Glutamatergic neuron (in vitro differentiated cells): ENCODE data around the gene RPS6KA2. TPM values are rescaled to one million over a fixed set of nuclear protein-coding genes. Genes with fewer than 3 reads are reported as not detected.

ENCODE experiments used
- DNase-seq: peaks from one replicate; pipeline ENCODE4 v3.0.0; 2022
- H3K27ac Mint-ChIP-seq: one replicate; pipeline ENCODE4 v1.8.0; 2020; ENCODE audit warnings: mild to moderate bottlenecking, mixed read lengths, inconsistent platforms; ENCODE audit not compliant: unreplicated experiment
- H3K27me3 Mint-ChIP-seq: one replicate; pipeline ENCODE4 v1.8.0; 2020; ENCODE audit warnings: mild to moderate bottlenecking, moderate library complexity, mixed read lengths, inconsistent platforms; ENCODE audit not compliant: unreplicated experiment
- H3K36me3 Mint-ChIP-seq: one replicate; pipeline ENCODE4 v1.8.0; 2020; ENCODE audit warnings: mild to moderate bottlenecking, mixed read lengths, inconsistent platforms; ENCODE audit not compliant: unreplicated experiment
- H3K4me1 Mint-ChIP-seq: one replicate; pipeline ENCODE4 v1.8.0; 2020; ENCODE audit warnings: mild to moderate bottlenecking, low read depth, mixed read lengths, inconsistent platforms; ENCODE audit not compliant: unreplicated experiment
- H3K4me3 Mint-ChIP-seq: one replicate; pipeline ENCODE4 v1.8.0; 2020; ENCODE audit warnings: mild to moderate bottlenecking, mixed read lengths, inconsistent platforms; ENCODE audit not compliant: unreplicated experiment
- H3K9me3 Mint-ChIP-seq: one replicate; pipeline ENCODE4 v1.8.0; 2020; ENCODE audit warnings: mild to moderate bottlenecking, moderate library complexity, mixed read lengths, inconsistent platforms; ENCODE audit not compliant: unreplicated experiment
- total RNA-seq: library from RNA; stranded (reverse); fragmentation: NEBNext Ultra II Directional; extraction: Animal tissue kit (Norgen Biotek cat#: 25700); gene quantifications from one replicate; pipeline ENCODE4 v1.2.1, GENCODE V29; 2021; ENCODE audit not compliant: unreplicated experiment
- TF ChIP-seq, protein P1 (sequence below): fragments of 200-600 bp; sonication (generic); IDR thresholded peaks from one replicate; pipeline ENCODE4 v1.5.0; 2021; ENCODE audit not compliant: partially characterized antibody, unreplicated experiment

Gene RPS6KA2
- total RNA-seq, 1 donor from 2014 or later, result 109 TPM

GRCh38 chr6:166411721-166412151 lies 215.3 kb downstream of the RPS6KA2 start:
- DNase-seq, result no peak
- Mint-ChIP-seq H3K4me1 (peaks cover 40% of the 10 kb centered on the region), H3K9me3 (peaks cover 15% of the 10 kb centered on the region), H3K36me3 (peaks cover 18% of the 10 kb centered on the region), H3K27ac (peak overlapping the region; percentile 55), H3K27me3 (peaks cover 14% of the 10 kb centered on the region), H3K4me3 (no peak overlapping the region)
- TF ChIP-seq, protein P1, sequence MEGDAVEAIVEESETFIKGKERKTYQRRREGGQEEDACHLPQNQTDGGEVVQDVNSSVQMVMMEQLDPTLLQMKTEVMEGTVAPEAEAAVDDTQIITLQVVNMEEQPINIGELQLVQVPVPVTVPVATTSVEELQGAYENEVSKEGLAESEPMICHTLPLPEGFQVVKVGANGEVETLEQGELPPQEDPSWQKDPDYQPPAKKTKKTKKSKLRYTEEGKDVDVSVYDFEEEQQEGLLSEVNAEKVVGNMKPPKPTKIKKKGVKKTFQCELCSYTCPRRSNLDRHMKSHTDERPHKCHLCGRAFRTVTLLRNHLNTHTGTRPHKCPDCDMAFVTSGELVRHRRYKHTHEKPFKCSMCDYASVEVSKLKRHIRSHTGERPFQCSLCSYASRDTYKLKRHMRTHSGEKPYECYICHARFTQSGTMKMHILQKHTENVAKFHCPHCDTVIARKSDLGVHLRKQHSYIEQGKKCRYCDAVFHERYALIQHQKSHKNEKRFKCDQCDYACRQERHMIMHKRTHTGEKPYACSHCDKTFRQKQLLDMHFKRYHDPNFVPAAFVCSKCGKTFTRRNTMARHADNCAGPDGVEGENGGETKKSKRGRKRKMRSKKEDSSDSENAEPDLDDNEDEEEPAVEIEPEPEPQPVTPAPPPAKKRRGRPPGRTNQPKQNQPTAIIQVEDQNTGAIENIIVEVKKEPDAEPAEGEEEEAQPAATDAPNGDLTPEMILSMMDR, result no peak

DNA sequence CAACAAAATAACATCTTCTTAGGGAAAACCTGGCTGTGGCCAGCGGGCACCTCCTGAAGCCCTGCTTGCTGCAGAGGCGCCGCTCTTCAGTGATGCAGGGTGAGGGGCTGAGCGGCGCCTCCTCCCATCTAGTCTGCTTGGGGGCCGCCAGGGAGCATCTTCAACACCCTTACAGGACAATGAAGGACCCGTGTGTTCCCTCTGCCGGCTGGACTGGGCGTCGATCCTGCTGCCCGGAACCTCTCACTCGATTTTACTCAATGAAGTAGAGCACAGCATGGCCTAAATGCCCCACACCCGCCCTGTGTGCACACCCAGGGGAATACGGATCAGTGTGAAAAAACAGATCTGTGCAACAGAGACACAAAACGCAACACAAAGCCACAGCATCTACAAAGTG lies 215.8 kb downstream of the RPS6KA2 start:
- TF ChIP-seq, protein P1, result no peak
- peak; percentile 45 for DNase-seq
- Mint-ChIP-seq H3K9me3 (peaks cover 10% of the 10 kb centered on the region), H3K4me3 (no peak overlapping the region), H3K4me1 (peaks cover 38% of the 10 kb centered on the region), H3K27ac (peak overlapping the region; percentile 55), H3K27me3 (peaks cover 13% of the 10 kb centered on the region), H3K36me3 (peaks cover 13% of the 10 kb centered on the region)

DNA sequence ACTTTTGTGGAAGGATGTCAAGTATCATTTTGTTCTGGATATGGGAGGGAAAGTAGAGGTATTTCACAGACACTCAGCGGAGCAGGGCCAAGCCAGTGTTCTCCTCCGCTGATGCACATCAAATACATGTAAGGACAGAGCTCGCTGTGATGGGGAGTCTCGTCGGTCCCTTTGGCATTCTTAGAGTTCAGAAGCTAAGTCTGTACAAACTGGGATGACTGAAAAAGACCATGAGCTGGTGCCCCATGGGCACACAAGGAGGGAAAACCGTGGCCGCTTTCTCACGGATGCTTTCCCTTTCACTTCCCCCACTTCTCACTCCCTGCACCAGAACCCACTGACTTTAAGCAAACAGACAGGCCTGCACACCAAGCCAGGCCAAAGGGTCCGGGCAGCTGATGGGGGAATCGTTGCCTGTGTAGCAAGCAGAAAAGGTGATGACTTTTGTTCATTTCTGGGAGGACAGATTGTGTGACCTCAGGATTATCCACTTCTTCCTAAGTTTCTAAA lies 216.6 kb downstream of the RPS6KA2 start:
- Mint-ChIP-seq H3K4me3 (peak overlapping the region; percentile 26), H3K27me3 (peaks cover 10% of the 10 kb centered on the region), H3K4me1 (peaks cover 38% of the 10 kb centered on the region), H3K27ac (no peak overlapping the region), H3K36me3 (peaks cover 5% of the 10 kb centered on the region), H3K9me3 (peaks cover 4% of the 10 kb centered on the region)
- no peak for DNase-seq
- TF ChIP-seq, protein P1, result no peak

DNA sequence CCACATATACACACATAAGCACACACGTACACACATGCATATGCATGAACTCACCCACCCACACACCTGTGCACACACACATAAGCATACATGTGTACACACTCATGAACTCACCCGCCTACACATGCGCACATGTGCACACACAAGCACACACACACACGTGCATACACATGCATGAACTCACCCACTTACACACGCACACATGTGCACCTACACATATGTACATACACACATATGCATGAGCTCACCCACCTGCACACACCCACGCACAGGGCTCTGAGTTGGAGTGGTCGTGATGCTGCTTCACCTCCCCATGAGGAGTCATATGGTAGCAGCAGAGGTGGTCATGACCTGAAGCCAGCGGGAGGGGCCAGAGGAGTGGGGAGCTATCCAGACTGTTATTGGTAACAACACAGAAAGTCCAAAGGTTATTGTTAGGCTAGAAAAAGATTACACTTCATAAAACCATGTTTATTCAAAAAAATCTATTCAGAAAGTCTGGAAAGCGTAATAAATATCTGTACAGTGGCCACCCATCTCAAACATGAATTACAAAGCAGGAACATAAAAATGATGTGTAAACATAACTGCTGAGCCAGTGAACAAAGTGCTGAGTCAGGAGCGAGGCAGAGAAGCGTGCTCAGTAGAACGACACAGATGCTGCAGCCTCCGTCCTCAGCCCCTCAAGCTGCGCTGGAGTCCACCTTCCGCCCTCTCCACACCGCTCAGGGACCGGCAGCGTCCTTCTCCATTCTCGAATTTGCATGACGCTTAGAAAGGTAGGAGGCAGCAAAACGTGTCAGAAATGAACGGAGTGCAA lies 217.9 kb downstream of the RPS6KA2 start:
- peak overlapping the region; percentile 19 for H3K27ac Mint-ChIP-seq
- no peak for DNase-seq

More for the DNA sequence above, 217.9 kb downstream of the RPS6KA2 start:
- Mint-ChIP-seq H3K9me3 (peaks cover 4% of the 10 kb centered on the region), H3K27me3 (peaks cover 11% of the 10 kb centered on the region), H3K36me3 (no peaks in the 10 kb centered on the region), H3K4me1 (peaks cover 38% of the 10 kb centered on the region), H3K4me3 (no peak overlapping the region)
- TF ChIP-seq, protein P1, result no peak
